Measurements from ENCODE around the gene FGF14. TPM values are rescaled to one million over a fixed set of nuclear protein-coding genes. Genes with fewer than 3 reads are reported as not detected.

The FGF14 gene
- total RNA-seq, 1 experiment from 2014 or later: not detected

DNA sequence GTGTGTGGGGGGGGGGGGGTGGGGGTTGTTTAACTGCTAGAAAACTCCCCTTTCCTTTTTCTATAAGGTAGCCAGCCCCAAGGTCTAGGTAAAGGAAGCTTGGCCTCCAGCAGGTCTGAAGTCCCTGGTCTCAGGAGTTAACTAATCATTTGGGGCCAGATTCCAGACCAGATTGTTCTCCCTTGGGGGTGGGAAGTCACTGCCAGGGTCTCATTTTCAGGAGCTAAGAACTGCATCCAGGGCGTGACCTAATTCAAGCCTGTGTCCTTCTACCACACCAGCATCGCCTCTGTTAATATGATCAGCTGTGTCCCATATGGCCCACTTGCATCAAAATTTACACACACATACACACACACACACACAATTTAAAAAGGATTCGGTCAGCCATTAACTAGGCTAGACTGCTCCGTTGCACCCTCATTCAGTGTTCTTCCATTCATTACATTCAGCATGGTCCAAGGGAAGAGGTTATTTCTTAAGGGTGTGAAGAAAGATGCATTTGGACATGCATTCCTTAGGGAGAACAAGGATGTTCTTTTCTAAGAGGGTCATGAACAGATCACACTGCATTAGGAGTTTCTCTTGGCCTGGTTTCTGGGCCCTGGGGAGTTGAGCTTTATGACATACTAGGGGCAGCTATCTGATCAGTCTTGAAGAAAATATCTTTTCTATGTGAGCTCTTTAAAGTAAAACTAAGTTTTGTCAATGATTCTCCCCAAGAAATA is 91.0 kb downstream of the FGF14 start:
- no peak for DNase-seq (ENCODE audit: low spot score)

DNA sequence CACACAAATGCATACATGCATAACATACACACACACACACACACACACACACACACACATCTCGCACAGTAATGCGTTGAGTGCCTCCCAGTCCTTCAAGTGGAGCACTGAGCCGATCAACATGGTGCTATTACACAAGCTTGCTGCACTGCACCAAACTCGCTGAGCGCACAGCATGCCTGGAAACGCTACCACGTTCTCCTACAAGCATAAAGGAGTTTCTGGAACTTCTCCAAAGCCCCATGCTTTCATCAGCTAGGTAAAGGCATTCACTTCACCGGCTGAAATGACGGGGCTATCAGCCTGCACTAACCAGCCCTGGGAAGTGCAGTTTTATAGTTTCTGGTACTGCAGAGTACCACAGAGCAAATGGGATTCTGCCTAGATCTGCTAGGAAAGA is 92.7 kb downstream of the FGF14 start:
- DNase-seq (ENCODE audit: low spot score): no peak

DNA sequence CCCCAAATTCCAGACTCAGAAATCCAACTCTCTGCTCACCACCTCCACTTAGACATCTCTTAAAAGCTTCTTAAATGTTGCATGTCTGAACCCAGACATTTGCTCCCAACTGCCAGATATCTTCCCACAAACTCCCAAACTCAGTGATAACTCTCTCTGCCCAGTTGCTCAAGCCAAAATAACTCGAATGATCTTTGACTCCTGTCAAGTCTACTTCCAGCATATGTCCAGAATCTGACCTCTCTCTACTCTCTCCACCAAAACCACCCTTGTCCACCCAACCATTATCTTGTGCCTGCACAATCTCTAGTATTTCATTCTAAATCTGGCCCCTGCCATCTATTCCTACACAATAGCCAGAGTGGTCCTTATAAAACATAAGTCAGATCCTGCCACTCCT is 99.3 kb downstream of the FGF14 start:
- DNase-seq (ENCODE audit: low spot score): no peak

DNA sequence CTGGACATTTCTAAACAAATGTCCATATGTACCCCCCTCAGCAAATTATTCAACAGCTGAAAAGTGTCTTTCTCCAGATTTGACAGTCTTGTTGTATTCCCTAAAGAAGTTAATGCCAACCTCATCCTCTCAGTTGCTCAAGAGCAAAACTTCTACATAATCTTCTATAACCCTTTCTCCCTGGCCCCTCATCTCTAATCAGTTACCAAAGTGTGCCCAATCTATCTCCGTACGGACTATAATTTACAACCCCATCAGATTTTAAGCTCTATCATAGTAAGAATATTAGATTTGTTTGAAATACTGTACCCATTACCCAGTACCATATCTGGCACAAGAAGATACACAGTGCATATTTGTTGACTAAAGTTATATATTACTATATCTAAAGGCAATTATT is 101.5 kb downstream of the FGF14 start:
- no peak for DNase-seq (ENCODE audit: low spot score)

DNA sequence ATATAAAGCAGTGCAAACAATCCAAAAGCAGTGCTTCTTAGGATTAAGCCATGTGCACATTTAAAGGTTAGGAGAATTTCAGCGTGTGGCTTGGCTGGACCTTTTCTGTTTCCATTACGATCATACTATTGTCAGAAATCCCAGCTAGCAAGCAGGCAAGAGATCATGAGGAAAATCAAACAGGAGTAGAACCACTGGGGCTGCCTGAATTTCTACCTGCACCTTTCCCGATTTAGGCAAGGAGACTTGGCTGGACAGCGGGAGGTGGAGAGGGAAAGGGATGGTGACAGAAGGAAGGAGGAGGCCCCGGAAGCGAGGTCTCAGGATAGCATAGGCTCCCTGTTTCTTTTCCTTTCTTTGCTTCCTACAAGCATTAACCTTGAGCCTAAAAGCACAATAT is 102.5 kb downstream of the FGF14 start:
- DNase-seq (ENCODE audit: low spot score): no peak

DNA sequence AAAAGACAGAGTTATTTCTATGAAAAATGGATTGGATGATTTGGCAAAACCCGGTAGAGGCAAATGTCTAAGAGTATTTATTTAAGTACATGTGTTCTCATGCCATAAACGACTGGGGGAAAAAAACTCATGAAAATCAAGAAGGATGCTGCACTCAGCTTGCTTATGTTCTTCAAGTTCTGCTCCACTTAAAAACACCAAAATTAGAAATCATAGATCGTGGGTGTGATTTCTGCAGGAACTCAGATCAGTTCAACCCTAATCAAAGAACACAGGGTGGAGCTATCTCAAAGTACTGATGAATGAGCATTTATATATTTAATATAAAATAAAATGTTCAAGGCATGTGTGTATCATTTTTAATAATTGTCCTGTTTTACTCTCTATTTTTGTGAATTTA is 103.8 kb downstream of the FGF14 start:
- DNase-seq (ENCODE audit: low spot score): no peak

DNA sequence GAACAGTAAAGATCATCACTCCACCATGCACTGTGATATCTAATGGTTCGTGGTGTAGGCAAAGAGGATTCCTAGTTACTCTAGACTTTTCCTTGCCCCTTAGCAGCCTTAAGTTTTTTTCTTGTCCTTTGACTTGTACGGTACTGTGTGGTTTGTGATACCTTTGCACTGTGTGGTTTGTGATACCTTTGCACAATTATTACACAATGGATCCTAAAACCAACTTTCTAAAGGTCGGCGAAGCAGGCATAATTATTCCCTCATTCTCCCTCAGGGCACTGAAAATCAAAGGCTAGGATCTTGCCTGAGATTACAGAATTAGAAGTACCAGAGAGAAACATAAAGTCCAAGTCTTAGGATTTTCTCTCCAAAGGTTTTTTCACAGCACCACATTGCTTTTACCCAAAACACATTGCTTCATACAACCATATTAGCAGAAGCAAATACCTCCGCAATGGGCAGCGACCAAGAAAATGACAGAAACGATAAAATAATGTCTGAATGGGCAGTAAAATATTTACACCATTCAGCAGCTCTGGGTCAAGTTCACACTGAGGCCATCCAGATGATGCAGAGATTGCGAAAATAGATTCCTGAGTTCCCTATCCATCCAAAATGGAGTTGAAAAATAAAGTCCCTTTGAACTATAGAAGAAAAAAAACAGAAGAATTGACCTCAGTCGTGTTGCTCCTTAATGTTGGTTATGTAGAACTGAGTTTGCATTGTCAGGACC is 106.4 kb downstream of the FGF14 start:
- no peak for DNase-seq (ENCODE audit: low spot score)

DNA sequence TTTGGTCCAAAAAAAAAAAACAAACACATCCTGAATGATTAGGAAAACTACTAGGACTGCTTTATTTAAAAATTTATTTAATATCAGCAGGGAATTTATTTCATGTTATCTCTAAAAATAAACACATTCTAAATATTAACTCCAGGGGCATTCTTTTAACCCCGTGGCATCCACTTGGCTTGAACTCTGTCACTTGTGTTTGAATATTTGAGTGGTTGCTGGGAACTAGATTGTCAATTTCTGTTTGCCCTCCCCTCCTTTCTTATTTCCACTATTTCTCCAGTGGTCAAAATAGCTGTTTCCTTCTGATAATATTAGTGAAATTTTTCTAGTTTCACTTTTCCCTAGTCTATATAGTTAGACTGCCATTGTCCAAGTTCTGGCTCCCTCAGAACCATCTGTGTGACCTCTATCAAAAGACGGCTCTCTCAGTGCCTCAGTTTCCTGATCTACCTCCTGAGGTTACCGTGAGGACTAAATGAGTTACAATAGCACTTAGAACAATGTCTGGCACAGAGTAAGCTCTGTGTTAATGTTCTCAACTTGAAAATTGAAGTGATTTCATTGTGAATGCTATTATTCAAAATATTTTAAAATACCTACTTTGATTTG is 107.3 kb downstream of the FGF14 start:
- DNase-seq (ENCODE audit: low spot score): no peak

DNA sequence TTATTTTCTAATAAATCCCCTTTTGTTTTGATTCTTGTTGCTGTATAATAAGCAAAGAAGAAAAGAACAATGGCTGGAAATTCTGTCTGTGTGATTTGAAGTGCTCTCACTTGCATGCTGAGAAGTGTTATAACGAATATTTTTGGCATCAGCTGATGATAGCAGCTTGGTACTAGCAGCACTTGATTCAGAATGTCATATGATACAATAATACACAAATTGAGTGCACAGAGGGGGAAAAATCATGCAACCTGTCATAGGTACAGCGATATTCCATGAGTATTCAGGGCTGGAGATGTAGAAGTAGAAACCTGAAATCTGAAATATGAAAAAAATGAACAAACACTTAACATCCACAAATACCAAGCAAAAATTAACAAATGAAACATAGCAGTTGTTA is 108.1 kb downstream of the FGF14 start:
- DNase-seq (ENCODE audit: low spot score): no peak

DNA sequence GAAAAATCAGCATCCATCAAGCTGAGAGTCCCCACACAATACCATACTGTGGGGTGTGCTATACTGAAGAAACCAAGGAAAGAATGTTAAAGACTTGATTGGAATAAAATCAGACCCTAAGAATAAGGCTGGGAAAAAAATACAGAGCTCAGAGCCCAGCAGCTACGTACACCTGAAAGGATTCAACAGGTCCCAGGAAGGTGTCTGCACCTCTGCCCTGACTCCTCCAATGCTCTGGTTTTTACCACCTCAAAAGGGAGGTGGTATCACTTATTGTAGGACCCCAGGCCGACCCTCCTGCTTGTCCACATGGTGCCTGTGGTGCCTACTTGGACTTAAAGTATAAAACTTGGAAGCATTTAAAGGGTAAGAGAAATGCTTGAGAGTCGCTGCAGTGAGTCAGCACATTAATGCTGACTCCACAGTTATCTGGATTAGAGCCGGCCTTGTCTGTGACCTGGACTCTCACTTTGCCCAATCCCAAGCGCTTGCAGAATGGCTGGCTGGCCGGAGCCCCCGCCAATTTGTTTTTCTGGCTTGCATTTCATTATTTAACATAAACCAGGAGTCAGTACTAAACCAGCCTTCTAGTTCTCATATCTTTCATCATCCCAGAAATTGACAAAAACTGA is 110.1 kb downstream of the FGF14 start:
- no peak for DNase-seq (ENCODE audit: low spot score)

DNA sequence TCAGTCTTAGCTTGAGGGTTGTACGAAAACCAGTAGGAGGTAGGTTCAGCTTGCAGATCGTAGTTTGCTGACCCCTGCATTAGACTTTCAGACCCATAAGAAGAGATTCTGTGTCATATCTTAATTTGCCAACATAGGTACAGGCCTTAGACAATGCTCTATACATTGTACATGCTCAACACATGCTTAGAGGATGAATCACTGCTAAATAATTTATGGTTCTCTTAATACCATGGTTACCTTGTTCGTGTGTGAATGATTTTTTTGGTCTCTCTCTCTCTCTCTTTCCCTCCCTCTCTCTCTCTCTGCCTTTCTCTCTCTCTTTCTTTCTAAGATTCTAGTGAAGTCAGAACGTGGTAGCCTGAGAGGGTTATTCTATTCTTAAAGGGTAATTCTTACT is 112.2 kb downstream of the FGF14 start:
- no peak for DNase-seq (ENCODE audit: low spot score)

DNA sequence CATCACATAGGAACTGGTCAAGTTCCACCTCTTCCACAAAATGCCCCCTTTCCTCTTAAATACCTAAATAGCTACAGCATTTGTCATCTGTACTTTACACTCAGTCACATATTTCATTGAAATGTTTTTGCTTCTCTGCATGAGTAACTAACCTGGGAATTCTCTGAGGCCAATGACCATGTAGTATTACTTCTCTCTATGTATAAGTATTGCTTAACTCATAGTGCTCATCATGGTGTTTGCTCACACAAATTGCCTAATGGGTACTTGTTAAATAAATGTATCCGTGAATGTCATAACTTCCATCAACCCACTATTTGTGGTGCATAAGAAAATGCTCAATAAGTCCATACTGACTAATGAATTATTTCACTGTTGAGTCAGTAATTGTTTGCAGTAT is 115.5 kb downstream of the FGF14 start:
- DNase-seq (ENCODE audit: low spot score): no peak

DNA sequence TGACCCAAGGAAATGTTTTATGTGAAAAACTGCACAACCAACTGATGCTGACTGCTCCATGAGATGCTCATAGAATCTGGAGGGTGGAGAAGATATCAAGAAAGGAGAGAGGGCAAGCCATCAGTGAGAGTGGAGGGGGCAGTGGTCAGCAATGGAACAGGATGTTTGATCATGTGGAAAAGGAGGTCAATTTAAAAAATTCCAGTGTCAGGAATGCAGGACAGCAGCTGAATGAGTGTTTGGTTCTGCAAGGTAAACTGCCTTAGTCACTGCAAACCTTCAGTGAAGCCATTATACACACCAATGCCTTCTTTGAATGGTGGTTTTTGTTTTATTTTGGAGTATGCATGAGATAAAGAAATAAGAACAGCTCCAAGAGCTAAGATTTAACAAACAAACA is 121.5 kb downstream of the FGF14 start:
- DNase-seq (ENCODE audit: low spot score): no peak

DNA sequence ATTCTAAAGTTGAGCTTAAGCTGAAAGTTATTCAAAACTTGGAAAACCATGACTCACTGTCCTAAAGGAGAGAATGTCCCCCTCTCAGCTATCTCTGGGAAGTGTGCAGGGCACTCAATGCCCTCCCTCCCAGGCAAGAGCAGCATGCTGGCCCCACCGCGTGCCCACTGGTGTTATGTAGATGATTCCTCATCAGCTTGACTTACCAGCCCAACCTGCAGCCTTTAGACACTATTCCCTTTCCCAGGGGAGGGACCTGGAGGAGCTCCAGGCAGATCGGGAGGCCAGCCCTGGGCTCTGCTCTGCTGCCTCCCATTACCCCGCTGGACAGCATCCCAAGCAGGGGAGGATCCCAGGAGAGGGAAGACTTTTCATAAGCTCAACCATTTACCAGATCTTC is 124.6 kb downstream of the FGF14 start:
- no peak for DNase-seq (ENCODE audit: low spot score)

DNA sequence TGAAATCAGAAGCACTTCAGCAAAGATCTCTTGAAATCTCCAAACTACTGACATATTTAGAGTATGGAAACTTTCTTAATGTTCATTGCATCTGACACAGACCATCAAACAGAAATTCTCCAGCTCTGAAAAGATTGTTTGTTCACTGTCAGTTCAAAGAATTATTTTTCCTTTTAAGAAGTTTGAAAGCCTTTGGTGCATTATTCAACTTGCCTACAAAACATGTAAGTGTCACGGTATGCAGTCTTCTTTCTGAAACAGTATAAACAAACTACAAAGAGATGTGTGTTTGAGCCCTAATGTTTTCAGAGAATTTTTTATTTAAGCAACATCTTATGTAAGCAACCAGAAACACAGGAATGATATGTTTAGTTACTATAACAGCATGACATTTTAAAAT is 125.4 kb downstream of the FGF14 start:
- no peak for DNase-seq (ENCODE audit: low spot score)

DNA sequence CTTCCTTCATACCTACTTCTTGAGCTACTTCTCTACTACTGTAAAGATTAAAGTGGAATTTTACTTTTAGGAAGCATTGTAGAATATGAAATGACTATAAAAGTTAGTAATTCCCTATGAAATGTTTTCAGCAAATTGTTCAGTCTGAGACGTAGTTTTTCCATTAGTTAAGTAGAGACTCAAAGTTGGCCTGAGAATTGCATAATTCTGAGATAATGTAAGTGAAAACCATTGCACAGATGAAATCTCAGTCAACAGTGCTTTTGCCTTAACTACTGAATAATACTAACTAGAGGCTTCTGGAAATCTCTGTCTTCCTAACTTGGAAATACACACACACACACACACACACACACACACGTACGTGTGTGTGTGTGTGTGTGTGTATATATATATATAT is 125.9 kb downstream of the FGF14 start:
- DNase-seq (ENCODE audit: low spot score): no peak

DNA sequence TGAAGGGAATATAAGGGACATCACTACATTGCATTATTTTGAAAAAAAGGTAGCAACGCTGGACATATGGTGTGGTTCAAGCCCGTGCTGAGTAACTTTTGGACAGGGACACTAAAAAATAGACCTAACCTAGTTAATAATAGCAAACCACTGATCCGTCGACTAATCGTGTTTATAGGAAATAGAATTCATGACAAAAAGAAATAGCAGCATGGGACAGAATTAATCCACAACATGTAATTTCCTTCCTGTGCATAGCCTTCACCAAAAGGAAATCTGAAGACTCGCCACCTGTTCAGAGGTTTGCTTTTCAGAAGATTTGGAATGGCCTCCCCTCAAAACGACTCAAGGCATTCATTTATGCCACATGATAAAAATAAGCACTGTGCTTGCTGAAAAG is 128.7 kb downstream of the FGF14 start:
- DNase-seq (ENCODE audit: low spot score): no peak

DNA sequence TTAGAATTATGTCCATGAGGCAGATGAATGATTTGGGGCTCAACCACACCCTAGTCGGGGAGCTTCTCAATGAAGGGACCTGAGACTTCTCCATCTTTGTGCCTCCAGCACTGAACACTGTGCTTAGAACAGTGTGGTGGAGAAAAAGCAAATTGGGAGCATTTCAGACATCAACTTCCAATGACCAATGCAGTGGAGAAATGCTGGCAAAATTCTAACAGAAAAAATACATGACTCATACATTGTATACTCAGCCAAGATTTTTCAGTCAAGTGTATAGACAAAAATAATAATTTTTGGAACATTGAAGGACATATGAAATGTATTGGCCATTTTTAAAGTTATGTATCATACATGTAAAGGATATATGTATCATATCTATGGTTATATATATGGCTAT is 134.7 kb downstream of the FGF14 start:
- no peak for DNase-seq (ENCODE audit: low spot score)

DNA sequence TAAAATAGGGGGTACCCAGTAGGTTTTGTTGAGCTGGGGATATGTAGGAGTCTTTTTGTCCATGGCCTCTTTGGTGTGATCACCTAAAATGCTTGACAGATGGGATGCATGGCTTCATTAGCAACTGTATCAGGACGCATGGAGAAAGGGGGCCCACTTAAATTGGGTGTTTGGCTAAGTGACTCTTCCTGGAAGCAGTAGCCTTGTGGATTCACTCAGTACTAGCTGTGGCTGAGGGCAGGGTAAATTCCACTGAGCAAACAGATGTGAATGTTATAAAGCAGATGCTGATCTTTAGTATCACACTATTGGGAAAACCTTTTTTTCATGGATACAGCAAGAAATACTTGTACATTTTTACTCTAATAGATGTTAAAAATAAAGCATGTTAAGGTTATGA is 140.0 kb downstream of the FGF14 start:
- no peak for DNase-seq (ENCODE audit: low spot score)

DNA sequence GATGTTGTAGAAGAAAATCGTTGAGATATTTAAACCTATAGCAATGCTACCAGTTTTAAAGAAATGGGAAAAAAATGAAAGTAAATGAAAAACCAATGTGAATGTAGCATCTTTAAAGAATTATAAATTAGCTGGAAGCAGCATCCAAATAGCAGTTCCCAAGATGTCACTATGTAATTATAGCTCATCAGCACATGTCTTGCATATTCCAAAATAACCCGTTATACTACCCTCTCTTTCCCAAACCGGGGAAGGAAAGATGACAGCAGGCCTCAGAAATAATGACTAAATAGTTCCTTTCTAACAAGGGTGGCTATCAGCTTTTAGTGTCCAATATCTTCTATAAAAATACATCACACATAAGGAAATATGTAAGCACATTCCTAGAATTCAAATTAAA is 140.5 kb downstream of the FGF14 start:
- no peak for DNase-seq (ENCODE audit: low spot score)

DNA sequence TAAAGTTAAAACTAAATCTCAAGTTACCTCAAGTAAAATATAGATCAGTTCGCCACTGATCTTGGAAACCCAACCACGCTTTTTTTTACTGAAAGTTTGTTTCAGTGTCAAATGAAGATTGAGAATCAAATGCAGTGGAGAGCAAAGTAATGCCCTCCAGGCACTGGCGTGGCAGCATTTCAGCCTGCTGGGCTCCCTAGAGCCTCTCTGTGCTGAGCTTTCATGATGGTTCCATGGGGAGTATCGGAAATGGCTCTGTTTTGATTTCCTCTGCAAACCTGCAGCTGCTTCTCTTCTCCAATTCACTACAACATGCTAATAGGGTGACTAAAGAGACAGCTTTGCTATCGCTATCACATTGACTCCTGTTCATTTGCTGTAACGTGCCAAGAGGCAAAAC is 141.6 kb downstream of the FGF14 start:
- DNase-seq (ENCODE audit: low spot score): no peak

DNA sequence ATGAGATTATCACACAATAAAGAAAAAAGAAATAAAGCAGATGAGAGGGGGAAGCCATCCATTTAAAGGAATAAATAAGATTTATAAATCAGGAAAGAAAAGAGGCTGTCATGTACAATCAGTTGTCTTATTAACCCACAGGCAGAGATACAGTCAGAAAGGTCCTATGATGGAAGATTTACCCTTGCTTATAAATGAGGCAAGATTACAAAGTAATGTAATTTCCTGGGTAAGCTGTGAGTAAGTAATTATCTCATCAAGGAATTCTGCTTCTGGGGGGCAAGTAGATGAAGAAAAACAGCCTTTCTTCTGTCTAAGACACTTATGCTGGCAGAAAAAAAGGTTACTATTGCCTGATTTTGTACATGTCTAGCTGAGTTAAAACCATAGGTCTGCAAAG is 146.4 kb downstream of the FGF14 start:
- no peak for DNase-seq (ENCODE audit: low spot score)

DNA sequence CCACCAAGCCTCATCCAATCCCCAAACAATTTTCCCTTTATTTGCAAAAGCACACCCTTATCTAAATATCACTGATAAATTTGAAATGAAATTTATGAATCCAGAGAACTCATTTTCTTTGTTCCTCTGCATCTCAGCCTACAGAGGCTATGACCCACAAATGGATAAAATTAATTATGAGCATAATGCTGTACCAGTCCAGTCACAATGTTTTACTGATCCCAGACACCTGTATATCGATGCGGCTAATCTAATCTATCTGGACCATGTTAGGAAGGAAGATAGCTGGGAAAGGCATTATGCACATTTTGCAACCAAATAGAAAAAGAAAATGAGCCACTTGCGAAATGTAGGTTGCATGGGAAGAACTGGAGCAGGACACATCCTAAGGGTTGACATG is 150.0 kb downstream of the FGF14 start:
- no peak for DNase-seq (ENCODE audit: low spot score)
